ENCODE results near the gene BAZ1A. TPM values are rescaled to one million over a fixed set of nuclear protein-coding genes. Genes with fewer than 3 reads are reported as not detected.

BAZ1A gene
- total RNA-seq, 1 experiment from 2014 or later = 24.2 TPM

DNA sequence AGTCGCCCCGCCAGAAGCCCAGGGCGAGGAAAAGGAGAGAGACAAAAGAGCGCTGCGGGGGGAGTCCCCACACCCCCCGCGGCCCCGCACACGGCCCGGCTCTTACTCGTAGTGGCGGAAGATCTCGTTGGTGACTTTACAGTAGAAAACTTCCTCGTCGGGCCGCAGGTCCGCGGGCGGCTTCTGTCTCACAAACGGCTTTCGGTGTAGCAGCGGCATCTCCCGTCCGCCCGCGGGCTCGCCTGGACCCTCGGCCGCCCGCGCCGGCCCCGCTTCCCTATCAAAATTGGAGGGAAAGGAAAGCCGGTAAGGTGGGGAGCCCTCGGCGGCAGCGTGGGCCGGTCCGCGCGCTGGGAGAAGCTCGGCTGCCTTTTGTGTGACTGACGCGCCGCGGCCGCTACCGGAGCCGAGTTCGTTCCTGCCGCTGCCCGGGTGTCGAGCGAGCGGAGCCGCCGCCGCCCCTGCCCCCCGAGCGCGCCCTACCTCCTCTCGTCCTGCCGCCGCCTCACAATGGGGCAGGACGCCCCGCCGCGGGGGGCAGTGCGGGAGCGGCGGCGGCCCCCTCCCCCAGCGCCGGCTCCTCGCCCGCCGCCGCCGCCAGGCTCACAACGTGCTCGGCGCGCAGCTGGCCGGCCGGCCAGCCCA lies 652 bp downstream of the BAZ1A start:
- Histone ChIP-seq H3K4me2 (ENCODE audit: low read length) (peak overlapping the region; percentile 83), H4K20me1 (ENCODE audit: insufficient read depth) (no peaks in the 10 kb centered on the region), H3K4me3 (replicated peaks in 1 of 2; ENCODE audit: low read depth in 1 of 2, low read length in 2 of 2) (peak overlapping the region; percentile 54 to 91), H3K36me3 (ENCODE audit: control insufficient read depth in 1 of 2, insufficient read depth in 2 of 2, low read length in 2 of 2) (no peaks in the 10 kb centered on the region), H3K4me1 (ENCODE audit: control insufficient read depth in 1 of 2, insufficient read depth in 2 of 2, low read length in 2 of 2) (peaks cover 11 to 15% of the 10 kb centered on the region in 2 experiments; a peak in 3 of 4 replicates), H3K9me3 (ENCODE audit: control insufficient read depth in 1 of 2, insufficient read depth in 1 of 2, low read depth in 1 of 2, low read length in 2 of 2) (no peaks in the 10 kb centered on the region), H3K79me2 (ENCODE audit: insufficient read depth, low read length) (peaks cover 54% of the 10 kb centered on the region), H3K9me2 (ENCODE audit: insufficient read depth) (no peaks in the 10 kb centered on the region), H3K27ac (ENCODE audit: low read depth, low read length) (peak overlapping the region; percentile 99), H3K27me3 (ENCODE audit: insufficient read depth, low read length) (no peaks in the 10 kb centered on the region), H3K9ac (ENCODE audit: low read length) (peak overlapping the region; percentile 92), H2AFZ (ENCODE audit: low read depth, low read length, poor library complexity, severe bottlenecking) (no peak overlapping the region)
- intact Hi-C loops (cut with micrococcal nuclease) = loop anchor here (2.0 to 10.0 kb wide), 2 partner anchors 108 to 200 kb away; partner anchors contain the start of gene SRP54
- RAD21 ChIA-PET (ENCODE audit: low non-redundant PET in 1 of 2, low total read pairs in 2 of 2, uncharacterized antibody in 2 of 2, unreplicated experiment in 2 of 2) = no interaction called here
- CTCF ChIA-PET = no interaction called here
- no TSS peak for BruUV-seq (replicated peaks)
- ATAC-seq (peak; percentile 42), DNase-seq (ENCODE audit: low read depth, low spot score) (no peak)
- POLR2A ChIA-PET = interaction anchor here (0.7 to 1.6 kb wide), 3 partner anchors 8 to 108 kb away, joined by 3 to 9 read pairs (median 4); partner anchors contain the start of gene SRP54
- 0 out of 2 replicates have a peak, but pooled peaks have one; percentile 13 for TF ChIP-seq RAD21 (IDR thresholded peaks at IDR 0.05; ENCODE audit: low read depth)
- TF ChIP-seq, protein P1, sequence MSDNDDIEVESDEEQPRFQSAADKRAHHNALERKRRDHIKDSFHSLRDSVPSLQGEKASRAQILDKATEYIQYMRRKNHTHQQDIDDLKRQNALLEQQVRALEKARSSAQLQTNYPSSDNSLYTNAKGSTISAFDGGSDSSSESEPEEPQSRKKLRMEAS (IDR thresholded peaks at IDR 0.05) = peak; percentile 9; the same call in 1 of the 2 replicates
- TF ChIP-seq JUND (IDR thresholded peaks at IDR 0.05) = no peak
- no peak for TF ChIP-seq EZH2 (IDR thresholded peaks at IDR 0.05)

DNA sequence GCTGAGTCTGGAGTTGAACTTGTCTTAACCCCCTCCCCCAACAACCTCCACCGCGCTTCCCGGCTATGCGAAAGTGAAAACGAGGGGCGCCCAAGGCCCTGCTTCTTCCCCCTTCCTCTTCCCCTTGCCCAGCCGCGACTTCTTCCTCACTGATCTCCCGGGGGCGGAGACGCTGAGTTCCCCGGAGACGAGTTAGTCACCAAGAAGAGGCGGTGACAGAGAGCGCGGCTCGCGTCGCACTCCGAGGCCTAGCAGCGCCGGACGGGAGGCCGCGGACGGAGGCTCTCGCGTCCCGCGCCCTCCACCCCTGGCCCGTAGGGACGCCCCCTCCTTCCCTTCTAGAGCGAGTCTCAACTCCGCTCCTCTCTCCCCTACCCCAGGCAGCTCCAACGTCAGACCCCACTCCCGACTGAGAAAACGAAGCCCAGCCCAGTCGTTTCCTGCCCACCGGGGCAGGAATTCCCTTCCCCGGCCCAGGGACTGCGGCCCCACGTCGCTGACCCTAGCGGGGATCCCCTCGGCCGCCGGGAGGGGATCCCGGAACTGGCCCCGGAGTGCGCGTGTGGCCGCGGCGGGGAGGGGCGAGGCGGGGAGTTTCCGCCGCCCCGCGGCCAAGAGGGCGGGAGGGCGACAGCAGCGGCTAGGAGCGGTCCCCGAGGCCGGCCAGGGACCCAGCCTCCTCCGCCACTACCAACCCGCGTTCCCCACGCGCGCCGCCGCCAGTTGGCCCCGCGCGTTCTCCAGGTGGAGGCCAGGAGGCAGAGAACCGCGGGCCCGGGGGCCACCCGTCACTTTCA lies 1.4 kb downstream of the BAZ1A start:
- no peaks in the 10 kb centered on the region for H3K9me3 ChIP-seq (ENCODE audit: control insufficient read depth in 1 of 2, insufficient read depth in 1 of 2, low read depth in 1 of 2, low read length in 2 of 2)
- H3K4me3 ChIP-seq (replicated peaks in 1 of 2; ENCODE audit: low read depth in 1 of 2, low read length in 2 of 2) = peak overlapping the region; percentile 54 to 91
- POLR2A ChIA-PET = interaction anchor here (0.7 to 1.6 kb wide), 2 partner anchors 12 to 108 kb away, joined by 3 to 9 read pairs; partner anchors contain the start of gene SRP54
- peak overlapping the region; percentile 99 for H3K27ac ChIP-seq (ENCODE audit: low read depth, low read length)
- intact Hi-C loops (cut with micrococcal nuclease) = loop anchor here (2.0 to 10.0 kb wide), 2 partner anchors 109 to 199 kb away; partner anchors contain the start of gene SRP54
- H2AFZ ChIP-seq (ENCODE audit: low read depth, low read length, poor library complexity, severe bottlenecking) = no peak overlapping the region
- CTCF ChIA-PET = no interaction called here
- RAD21 ChIA-PET (ENCODE audit: low non-redundant PET in 1 of 2, low total read pairs in 2 of 2, uncharacterized antibody in 2 of 2, unreplicated experiment in 2 of 2) = no interaction called here
- BruUV-seq (replicated peaks) = TSS peak; percentile 60
- peaks cover 11 to 15% of the 10 kb centered on the region in 2 experiments; a peak in 3 of 4 replicates for H3K4me1 ChIP-seq (ENCODE audit: control insufficient read depth in 1 of 2, insufficient read depth in 2 of 2, low read length in 2 of 2)
- peak overlapping the region; percentile 83 for H3K4me2 ChIP-seq (ENCODE audit: low read length)
- no peaks in the 10 kb centered on the region for H4K20me1 ChIP-seq (ENCODE audit: insufficient read depth)
- peaks cover 61% of the 10 kb centered on the region for H3K79me2 ChIP-seq (ENCODE audit: insufficient read depth, low read length)
- no peaks in the 10 kb centered on the region for H3K9me2 ChIP-seq (ENCODE audit: insufficient read depth)
- DNase-seq (ENCODE audit: low read depth, low spot score) = peak; percentile 54
- H3K27me3 ChIP-seq (ENCODE audit: insufficient read depth, low read length) = no peaks in the 10 kb centered on the region
- peak overlapping the region; percentile 92 for H3K9ac ChIP-seq (ENCODE audit: low read length)
- ATAC-seq = peak; percentile 72
- no peaks in the 10 kb centered on the region for H3K36me3 ChIP-seq (ENCODE audit: control insufficient read depth in 1 of 2, insufficient read depth in 2 of 2, low read length in 2 of 2)
- TF ChIP-seq ELF1 (IDR thresholded peaks at IDR 0.05; ENCODE audit: borderline replicate concordance, low read depth) (peak; percentile 48; the same call in 1 of the 2 replicates), SRF (IDR thresholded peaks at IDR 0.05; ENCODE audit: low read depth) (no peak), EGR1 (IDR thresholded peaks at IDR 0.05; ENCODE audit: low read depth) (peak; percentile 66), CTCF (IDR thresholded peaks at IDR 0.05 in 2 of 3, conservative IDR thresholded peaks at IDR 0.05 in 1 of 3; ENCODE audit: borderline replicate concordance in 1 of 3, insufficient read depth in 1 of 3, low read depth in 2 of 3, low read length in 2 of 3) (no peak), SIN3A (IDR thresholded peaks at IDR 0.05; ENCODE audit: low read depth) (peak; percentile 72; the same call in 1 of the 2 replicates), POLR2AphosphoS5 (IDR thresholded peaks at IDR 0.05; ENCODE audit: low read depth, low read length) (peak; percentile 83), FOSL1 (IDR thresholded peaks at IDR 0.05; ENCODE audit: low read depth) (no peak), TCF7L2 (IDR thresholded peaks at IDR 0.05; ENCODE audit: borderline replicate concordance, extremely low read depth, insufficient read depth, insufficient read length) (no peak)
- TF ChIP-seq, protein P1 (IDR thresholded peaks at IDR 0.05) = peak; percentile 63; the same call in 1 of the 2 replicates

Measured in HCT116 (cell line).